HUES6 (cell line): ENCODE measurements around the gene RBM18.

Experiments
- H3K27ac ChIP-seq: 2 replicates; pipeline ENCODE4 v1.7.0; 2013; ENCODE audit warnings: low read depth, mild to moderate bottlenecking, low read length, inconsistent platforms
- H3K27me3 ChIP-seq: 2 replicates; pipeline ENCODE4 v1.6.1; 2013; ENCODE audit warnings: low read length; ENCODE audit not compliant: control insufficient read depth, insufficient read depth
- H3K36me3 ChIP-seq: 2 replicates; pipeline ENCODE4 v1.6.1; 2013; ENCODE audit warnings: low read length; ENCODE audit not compliant: control insufficient read depth, insufficient read depth
- H3K4me1 ChIP-seq: 2 replicates; pipeline ENCODE4 v1.6.1; 2013; ENCODE audit warnings: low read length; ENCODE audit not compliant: control insufficient read depth, insufficient read depth
- H3K4me3 ChIP-seq: 2 replicates; pipeline ENCODE4 v1.5.1; 2013; ENCODE audit warnings: low read depth, low read length
- H3K9ac ChIP-seq: one replicate; pipeline ENCODE4 v1.6.1; 2013; ENCODE audit warnings: mild to moderate bottlenecking, low read length
- H3K9me3 ChIP-seq: 2 replicates; pipeline ENCODE4 v1.6.1; 2013; ENCODE audit warnings: low read depth, low read length; ENCODE audit not compliant: control insufficient read depth, insufficient read depth

Gene RBM18

GRCh38 chr9:122229485-122229837 is 35.2 kb downstream of the RBM18 start:
- no peak overlapping the region for H3K9ac ChIP-seq
- H3K27me3 ChIP-seq = peaks cover 95% of the 10 kb centered on the region
- H3K36me3 ChIP-seq = no peaks in the 10 kb centered on the region
- peaks cover 11% of the 10 kb centered on the region; the same call in 1 of the 2 replicates for H3K4me1 ChIP-seq
- no peak overlapping the region for H3K27ac ChIP-seq
- H3K9me3 ChIP-seq = no peaks in the 10 kb centered on the region
- H3K4me3 ChIP-seq = no peak overlapping the region

- Histone ChIP-seq H3K27ac (no peak within 1 kb of the TSS), H3K9me3 (no peaks in the 10 kb centered on the region), H3K4me3 (peak within 1 kb of the TSS; percentile 58), H3K4me1 (peaks cover 11% of the 10 kb centered on the region; the same call in 1 of the 2 replicates), H3K9ac (no peak within 1 kb of the TSS), H3K27me3 (peaks cover 95% of the 10 kb centered on the region), H3K36me3 (no peaks in the 10 kb centered on the region)
Measured at GRCh38 chr9:122228568-122229484, 35.8 kb downstream of the RBM18 start, which contains the start of gene LHX6. LHX6 (minus strand) TSS chr9:122228957; CDS start chr9:122228740, 217 bp downstream.

- Histone ChIP-seq H3K27me3 (peaks cover 99% of the 10 kb centered on the region), H3K4me1 (peaks cover 11% of the 10 kb centered on the region; the same call in 1 of the 2 replicates), H3K4me3 (peak overlapping the region; percentile 58), H3K36me3 (no peaks in the 10 kb centered on the region), H3K9ac (no peak overlapping the region), H3K9me3 (no peaks in the 10 kb centered on the region), H3K27ac (no peak overlapping the region)
Measured at GRCh38 chr9:122228191-122228567, 36.5 kb downstream of the RBM18 start.

GRCh38 chr9:122227575-122227900 is 37.1 kb downstream of the RBM18 start:
- Histone ChIP-seq H3K27me3 (peaks cover 100% of the 10 kb centered on the region), H3K9ac (no peak overlapping the region), H3K9me3 (no peaks in the 10 kb centered on the region)

GRCh38 chr9:122226758-122227574 is 37.7 kb downstream of the RBM18 start:
- peaks cover 100% of the 10 kb centered on the region for H3K27me3 ChIP-seq
- no peaks in the 10 kb centered on the region for H3K9me3 ChIP-seq
- peaks cover 13% of the 10 kb centered on the region; the same call in 1 of the 2 replicates for H3K4me1 ChIP-seq
- no peaks in the 10 kb centered on the region for H3K36me3 ChIP-seq
- peak overlapping the region; percentile 30 for H3K9ac ChIP-seq
- no peak overlapping the region for H3K27ac ChIP-seq
- H3K4me3 ChIP-seq = peak overlapping the region; percentile 50

More at GRCh38 chr9:122227575-122227900, 37.1 kb downstream of the RBM18 start:
- no peaks in the 10 kb centered on the region for H3K36me3 ChIP-seq
- no peak overlapping the region for H3K27ac ChIP-seq
- H3K4me1 ChIP-seq = peaks cover 11% of the 10 kb centered on the region; the same call in 1 of the 2 replicates
- peak overlapping the region; percentile 50 for H3K4me3 ChIP-seq

GRCh38 chr9:122226142-122226757 is 38.4 kb downstream of the RBM18 start:
- Histone ChIP-seq H3K9ac (no peak overlapping the region), H3K4me3 (peak overlapping the region; percentile 50), H3K9me3 (no peaks in the 10 kb centered on the region), H3K27ac (no peak overlapping the region), H3K4me1 (peaks cover 20% of the 10 kb centered on the region; the same call in 1 of the 2 replicates), H3K27me3 (peaks cover 100% of the 10 kb centered on the region), H3K36me3 (no peaks in the 10 kb centered on the region)

GRCh38 chr9:122225312-122226141 is 39.1 kb downstream of the RBM18 start:
- peaks cover 25% of the 10 kb centered on the region for H3K4me1 ChIP-seq
- H3K4me3 ChIP-seq = no peak overlapping the region
- H3K36me3 ChIP-seq = no peaks in the 10 kb centered on the region
- H3K27me3 ChIP-seq = peaks cover 100% of the 10 kb centered on the region
- no peak overlapping the region for H3K27ac ChIP-seq
- no peak overlapping the region for H3K9ac ChIP-seq
- no peaks in the 10 kb centered on the region for H3K9me3 ChIP-seq

- Histone ChIP-seq H3K9me3 (no peaks in the 10 kb centered on the region), H3K27ac (no peak overlapping the region), H3K4me1 (peaks cover 46% of the 10 kb centered on the region), H3K27me3 (peaks cover 100% of the 10 kb centered on the region), H3K36me3 (no peaks in the 10 kb centered on the region), H3K9ac (no peak overlapping the region), H3K4me3 (no peak overlapping the region)
Measured at GRCh38 chr9:122223435-122223834, 41.2 kb downstream of the RBM18 start.

- Histone ChIP-seq H3K9ac (no peak overlapping the region), H3K36me3 (no peaks in the 10 kb centered on the region), H3K9me3 (no peaks in the 10 kb centered on the region), H3K4me1 (peaks cover 48% of the 10 kb centered on the region), H3K4me3 (no peak overlapping the region), H3K27me3 (peaks cover 100% of the 10 kb centered on the region), H3K27ac (no peak overlapping the region)
Measured at GRCh38 chr9:122222791-122223190, 41.8 kb downstream of the RBM18 start.

GRCh38 chr9:122221183-122221811 is 43.3 kb downstream of the RBM18 start:
- H3K27me3 ChIP-seq = peaks cover 100% of the 10 kb centered on the region
- peak overlapping the region; percentile 61 for H3K4me3 ChIP-seq
- no peaks in the 10 kb centered on the region for H3K36me3 ChIP-seq
- no peak overlapping the region for H3K9ac ChIP-seq
- no peaks in the 10 kb centered on the region for H3K9me3 ChIP-seq
- H3K27ac ChIP-seq = no peak overlapping the region
- peaks cover 37% of the 10 kb centered on the region for H3K4me1 ChIP-seq
